AG04450 (cell line): ENCODE data around the gene OSBP. TPM values are rescaled to one million over a fixed set of nuclear protein-coding genes. Genes with fewer than 3 reads are reported as not detected.
A peak's percentile ranks its signal among the peaks of the same experiment; 100 is the strongest.

Experiments used
- CTCF ChIA-PET: fragments of 300-600, 350-600 bp; formaldehyde crosslinking; extraction: SDS; loops from one replicate; lab custom pipeline; 2022; ENCODE audit warnings: antibody characterized with exemption, inconsistent platforms; lab: Charles Lee
- POLR2A ChIA-PET: fragments of 350-600 bp; formaldehyde crosslinking; extraction: SDS; loops from one replicate; lab custom pipeline; 2021; ENCODE audit warnings: antibody characterized with exemption, inconsistent platforms; lab: Yijun Ruan, JAX
- DNase-seq: peaks from one replicate; pipeline ENCODE4 v3.0.0-alpha.2; 2011; ENCODE audit warnings: low read depth, low spot score
- H3K27ac ChIP-seq: one replicate; pipeline ENCODE4 v1.5.1; 2012; ENCODE audit warnings: low read depth, low read length, control low read depth
- H3K27me3 ChIP-seq: one replicate; pipeline ENCODE4 v1.6.0; 2012; ENCODE audit warnings: low read length; ENCODE audit not compliant: control insufficient read depth, insufficient read depth
- H3K4me3 ChIP-seq: 2 replicates; pipeline ENCODE4 v1.5.1; 2011; ENCODE audit warnings: mild to moderate bottlenecking, low read depth, low read length, control low read depth
- H3K9me3 ChIP-seq: 2 replicates; pipeline ENCODE4 v1.5.1; 2012; ENCODE audit warnings: low read length; ENCODE audit not compliant: control insufficient read depth, insufficient read depth
- polyA plus RNA-seq: library from polyadenylated mRNA; depleted of rRNA; stranded (reverse); fragments of >200 nt; gene quantifications from 2 replicates; pipeline ENCODE4 v1.2.3, GENCODE V29; 2011
- TF ChIP-seq, protein P1 (sequence below): IDR thresholded peaks from 2 replicates; pipeline ENCODE4 v1.5.1; 2011; ENCODE audit warnings: low read depth, low read length, control low read depth, inconsistent platforms

Gene OSBP
- polyA plus RNA-seq, 1 experiment: 28.4 TPM

DNA sequence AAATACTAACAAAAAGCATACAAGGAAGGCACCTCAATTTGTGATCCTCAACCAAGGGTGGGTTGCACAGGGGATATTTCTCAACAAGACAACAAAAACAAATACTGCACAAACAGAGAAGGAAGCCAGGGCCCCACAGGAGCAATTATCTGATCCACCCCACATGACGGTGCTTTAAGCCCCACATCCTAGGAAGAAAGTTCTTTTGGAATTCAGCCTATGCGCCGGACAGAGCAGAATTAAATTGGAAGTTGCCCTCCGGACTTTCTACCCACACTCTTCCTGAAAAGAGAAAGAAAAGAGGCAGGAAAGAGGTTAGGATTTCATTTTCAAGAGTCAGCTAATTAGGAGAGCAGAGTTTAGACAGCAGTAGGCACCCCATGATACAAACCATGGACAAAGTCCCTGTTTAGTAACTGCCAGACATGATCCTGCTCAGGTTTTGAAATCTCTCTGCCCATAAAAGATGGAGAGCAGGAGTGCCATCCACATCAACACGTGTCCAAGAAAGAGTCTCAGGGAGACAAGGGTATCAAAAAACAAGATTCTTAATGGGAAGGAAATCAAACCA is 40.6 kb downstream of the OSBP start:
- ChIA-PET CTCF (no interaction called here), POLR2A (interaction anchor here (0.5 kb wide), 1 partner anchor 25 kb away, joined by 3 read pairs; no protein-coding TSS in a partner anchor)
- Histone ChIP-seq H3K9me3 (no peaks in the 10 kb centered on the region), H3K27ac (peak overlapping the region; percentile 3), H3K4me3 (no peak overlapping the region), H3K27me3 (no peaks in the 10 kb centered on the region)
- TF ChIP-seq, protein P1, sequence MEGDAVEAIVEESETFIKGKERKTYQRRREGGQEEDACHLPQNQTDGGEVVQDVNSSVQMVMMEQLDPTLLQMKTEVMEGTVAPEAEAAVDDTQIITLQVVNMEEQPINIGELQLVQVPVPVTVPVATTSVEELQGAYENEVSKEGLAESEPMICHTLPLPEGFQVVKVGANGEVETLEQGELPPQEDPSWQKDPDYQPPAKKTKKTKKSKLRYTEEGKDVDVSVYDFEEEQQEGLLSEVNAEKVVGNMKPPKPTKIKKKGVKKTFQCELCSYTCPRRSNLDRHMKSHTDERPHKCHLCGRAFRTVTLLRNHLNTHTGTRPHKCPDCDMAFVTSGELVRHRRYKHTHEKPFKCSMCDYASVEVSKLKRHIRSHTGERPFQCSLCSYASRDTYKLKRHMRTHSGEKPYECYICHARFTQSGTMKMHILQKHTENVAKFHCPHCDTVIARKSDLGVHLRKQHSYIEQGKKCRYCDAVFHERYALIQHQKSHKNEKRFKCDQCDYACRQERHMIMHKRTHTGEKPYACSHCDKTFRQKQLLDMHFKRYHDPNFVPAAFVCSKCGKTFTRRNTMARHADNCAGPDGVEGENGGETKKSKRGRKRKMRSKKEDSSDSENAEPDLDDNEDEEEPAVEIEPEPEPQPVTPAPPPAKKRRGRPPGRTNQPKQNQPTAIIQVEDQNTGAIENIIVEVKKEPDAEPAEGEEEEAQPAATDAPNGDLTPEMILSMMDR: no peak
- DNase-seq: no peak

DNA sequence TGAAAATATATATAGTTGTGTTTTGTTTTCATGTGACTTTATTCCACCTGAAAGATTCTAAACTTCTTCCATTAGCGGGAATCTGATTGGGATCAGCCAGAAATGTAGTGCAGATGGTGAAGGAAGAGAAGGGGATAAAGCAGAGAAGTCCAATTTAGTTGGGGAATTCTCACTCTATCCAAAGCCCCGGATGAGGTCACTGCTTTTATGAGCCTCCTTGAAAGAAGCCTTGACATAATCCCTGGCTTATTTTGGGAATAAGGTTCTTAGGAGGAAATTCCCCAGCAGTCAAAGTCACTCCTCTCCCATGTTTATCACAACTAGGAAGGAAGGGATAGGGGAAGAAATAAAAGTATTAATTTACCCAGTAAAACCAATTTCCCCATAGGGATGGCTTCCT is 41.1 kb downstream of the OSBP start:
- Histone ChIP-seq H3K9me3 (no peaks in the 10 kb centered on the region), H3K4me3 (no peak overlapping the region), H3K27me3 (no peaks in the 10 kb centered on the region), H3K27ac (peak overlapping the region; percentile 86)
- ChIA-PET POLR2A (no interaction called here), CTCF (no interaction called here)
- DNase-seq: no peak
- TF ChIP-seq, protein P1: no peak

DNA sequence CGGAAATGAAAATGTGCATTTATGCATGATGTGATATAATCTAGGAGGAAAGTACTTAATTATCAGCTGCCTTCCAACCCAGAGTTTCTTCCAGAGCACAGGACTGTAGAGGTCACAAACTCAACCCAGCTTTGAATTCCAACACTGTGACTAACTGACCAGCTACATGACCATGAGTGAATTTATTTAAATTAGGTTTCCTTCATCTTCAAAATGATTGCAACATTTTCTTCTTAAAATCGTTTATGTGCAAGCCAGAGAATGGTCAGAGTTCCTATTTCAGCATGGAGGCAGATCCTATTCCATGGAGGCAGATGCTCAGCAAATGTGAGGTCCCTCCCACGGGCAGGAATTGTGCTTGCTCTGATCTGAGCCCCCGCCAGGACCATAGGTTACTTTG is 42.4 kb downstream of the OSBP start:
- H3K27me3 ChIP-seq: no peaks in the 10 kb centered on the region
- no peak overlapping the region for H3K4me3 ChIP-seq
- TF ChIP-seq, protein P1: no peak
- DNase-seq: peak; percentile 75
- no peaks in the 10 kb centered on the region for H3K9me3 ChIP-seq
- H3K27ac ChIP-seq: peak overlapping the region; percentile 86
- POLR2A ChIA-PET: interaction anchor here (0.6 to 1.2 kb wide), 2 partner anchors 42 to 214 kb away, joined by 3 to 9 read pairs; partner anchors contain the start of gene OSBP
- CTCF ChIA-PET: interaction anchor here (0.9 kb wide), 1 partner anchor 352 kb away, joined by 3 read pairs; no protein-coding TSS in a partner anchor

DNA sequence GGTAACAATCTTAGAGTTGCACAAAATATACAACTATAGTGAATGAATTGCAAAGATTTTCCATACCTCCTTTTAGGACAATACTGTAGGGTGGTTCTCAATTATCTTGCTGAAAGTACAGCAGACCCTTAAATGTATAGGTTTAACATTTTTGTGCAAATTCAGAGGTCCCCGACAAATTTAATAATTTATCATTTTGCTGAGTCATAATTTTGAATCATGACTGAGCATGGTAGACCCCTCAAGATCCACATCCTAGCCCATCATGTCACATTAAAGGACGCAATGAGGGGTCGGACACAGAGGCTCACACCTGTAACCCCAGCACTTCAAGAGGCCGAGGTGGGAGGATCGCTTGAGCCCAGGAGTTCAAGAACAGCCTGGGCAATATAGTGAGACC is 43.5 kb downstream of the OSBP start:
- CTCF ChIA-PET: interaction anchor here (0.9 kb wide), 1 partner anchor 351 kb away, joined by 3 read pairs; no protein-coding TSS in a partner anchor
- TF ChIP-seq, protein P1: no peak
- Histone ChIP-seq H3K27ac (no peak overlapping the region), H3K27me3 (no peaks in the 10 kb centered on the region), H3K4me3 (no peak overlapping the region), H3K9me3 (no peaks in the 10 kb centered on the region)
- POLR2A ChIA-PET: no interaction called here
- no peak for DNase-seq

DNA sequence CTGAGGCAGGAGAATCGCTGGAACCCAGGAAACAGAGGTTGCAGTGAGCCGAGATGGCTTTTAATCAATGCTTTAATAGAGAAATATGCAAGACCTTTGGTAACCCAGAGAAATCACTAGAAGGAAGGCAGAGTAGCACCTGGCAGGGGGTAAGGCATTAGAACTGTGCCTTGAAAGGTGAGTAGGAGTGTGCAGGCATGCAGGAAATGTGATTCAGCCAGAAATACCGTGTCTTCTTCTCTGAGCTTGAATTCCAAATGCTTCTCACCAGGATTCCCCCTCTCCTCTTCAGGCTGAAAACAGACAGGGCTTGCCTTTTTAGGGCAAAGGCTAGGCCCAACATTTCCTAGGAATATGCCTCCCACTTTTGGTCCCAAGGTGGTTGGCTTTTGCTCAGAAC is 53.3 kb downstream of the OSBP start:
- TF ChIP-seq, protein P1: no peak
- no peaks in the 10 kb centered on the region for H3K9me3 ChIP-seq
- POLR2A ChIA-PET: no interaction called here
- H3K4me3 ChIP-seq: no peak overlapping the region
- CTCF ChIA-PET: no interaction called here
- H3K27ac ChIP-seq: no peak overlapping the region
- DNase-seq: no peak
- no peaks in the 10 kb centered on the region for H3K27me3 ChIP-seq
